ENCODE data around the gene PSME1. TPM values are rescaled to one million over a fixed set of nuclear protein-coding genes. Genes with fewer than 3 reads are reported as not detected.

PSME1 gene
- total RNA-seq, 1 donor from 2014 or later, result 65.0 TPM

DNA sequence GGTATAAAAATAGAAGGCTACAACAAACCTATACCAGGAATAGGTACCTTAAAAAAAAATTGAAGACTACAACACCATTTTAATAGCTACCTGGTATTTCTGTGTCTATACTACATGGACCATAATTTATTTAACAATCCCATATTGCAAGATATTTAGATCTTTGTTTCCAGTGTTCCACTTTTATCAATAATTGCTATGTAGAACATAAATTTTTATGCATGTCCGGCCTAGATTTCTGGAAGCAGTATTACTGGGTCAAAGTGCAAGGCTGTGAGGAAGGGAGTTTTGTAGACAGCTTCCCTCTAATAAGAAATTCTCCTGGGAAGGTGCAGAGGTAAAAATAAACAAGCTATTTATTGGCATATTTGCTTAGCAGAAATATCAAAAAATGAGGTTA is 25.5 kb upstream of the PSME1 start:
- TF ChIP-seq CTCF (IDR thresholded peaks at IDR 0.05; ENCODE audit: insufficient read depth, low read length, severe bottlenecking), result no peak
- H3K27me3 ChIP-seq (ENCODE audit: control insufficient read depth, insufficient read depth, low read length), result no peaks in the 10 kb centered on the region
- no peak for DNase-seq (ENCODE audit: low read depth)
- H3K4me3 ChIP-seq (ENCODE audit: low read depth, low read length), result no peak overlapping the region
- H3K36me3 ChIP-seq (ENCODE audit: control insufficient read depth, insufficient read depth, low read length), result no peaks in the 10 kb centered on the region
- FAIRE-seq, result no peak

GRCh38 chr14:24113379-24113800 is 22.6 kb upstream of the PSME1 start:
- no peak for TF ChIP-seq CTCF (IDR thresholded peaks at IDR 0.05; ENCODE audit: insufficient read depth, low read length, severe bottlenecking)
- peak overlapping the region; percentile 60 for H3K4me3 ChIP-seq (ENCODE audit: low read depth, low read length)
- H3K27me3 ChIP-seq (ENCODE audit: control insufficient read depth, insufficient read depth, low read length), result no peaks in the 10 kb centered on the region
- FAIRE-seq (no peak), DNase-seq (ENCODE audit: low read depth) (no peak)
- peaks cover 12% of the 10 kb centered on the region for H3K36me3 ChIP-seq (ENCODE audit: control insufficient read depth, insufficient read depth, low read length)

DNA sequence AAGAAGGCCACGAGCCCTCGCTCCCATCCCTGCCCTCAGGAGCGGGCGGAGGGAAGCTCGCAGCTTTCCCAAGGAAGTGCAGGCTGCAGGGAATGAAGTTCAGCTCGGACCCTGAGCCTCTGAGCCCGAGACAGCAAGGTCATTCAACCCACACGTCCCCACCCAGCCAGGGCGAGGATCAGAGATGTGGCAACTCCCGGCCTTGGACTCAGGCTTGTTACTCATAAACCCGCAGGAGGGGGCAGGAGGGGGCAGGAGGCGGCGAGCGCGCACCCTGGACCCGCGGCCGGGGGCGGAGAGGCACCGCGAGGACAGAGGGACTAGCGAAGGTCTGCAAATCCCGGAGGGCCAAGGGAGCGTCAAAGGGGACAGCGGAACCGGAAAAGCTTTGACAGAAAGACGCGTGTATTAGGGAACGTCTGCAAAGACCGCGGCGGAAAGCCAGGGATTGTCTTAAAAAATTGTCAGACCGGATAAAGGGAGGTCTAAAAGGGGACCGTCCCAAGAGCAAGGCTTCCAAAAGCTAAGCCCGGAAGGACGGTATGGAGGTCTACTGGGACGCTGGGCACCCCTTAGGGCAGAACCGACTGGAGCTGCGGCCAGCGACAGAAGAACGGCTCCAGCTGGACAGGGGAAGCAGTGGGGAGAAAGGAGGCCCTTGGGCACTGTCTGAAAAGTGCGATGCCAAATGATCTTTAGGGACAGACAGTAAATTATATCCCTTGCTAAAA is 22.0 kb upstream of the PSME1 start:
- Histone ChIP-seq H3K36me3 (ENCODE audit: control insufficient read depth, insufficient read depth, low read length) (peaks cover 14% of the 10 kb centered on the region), H3K27me3 (ENCODE audit: control insufficient read depth, insufficient read depth, low read length) (no peaks in the 10 kb centered on the region), H3K4me3 (ENCODE audit: low read depth, low read length) (peak overlapping the region; percentile 60)
- DNase-seq (ENCODE audit: low read depth) (peak; percentile 76), FAIRE-seq (no peak)
- TF ChIP-seq CTCF (IDR thresholded peaks at IDR 0.05; ENCODE audit: insufficient read depth, low read length, severe bottlenecking), result no peak

DNA sequence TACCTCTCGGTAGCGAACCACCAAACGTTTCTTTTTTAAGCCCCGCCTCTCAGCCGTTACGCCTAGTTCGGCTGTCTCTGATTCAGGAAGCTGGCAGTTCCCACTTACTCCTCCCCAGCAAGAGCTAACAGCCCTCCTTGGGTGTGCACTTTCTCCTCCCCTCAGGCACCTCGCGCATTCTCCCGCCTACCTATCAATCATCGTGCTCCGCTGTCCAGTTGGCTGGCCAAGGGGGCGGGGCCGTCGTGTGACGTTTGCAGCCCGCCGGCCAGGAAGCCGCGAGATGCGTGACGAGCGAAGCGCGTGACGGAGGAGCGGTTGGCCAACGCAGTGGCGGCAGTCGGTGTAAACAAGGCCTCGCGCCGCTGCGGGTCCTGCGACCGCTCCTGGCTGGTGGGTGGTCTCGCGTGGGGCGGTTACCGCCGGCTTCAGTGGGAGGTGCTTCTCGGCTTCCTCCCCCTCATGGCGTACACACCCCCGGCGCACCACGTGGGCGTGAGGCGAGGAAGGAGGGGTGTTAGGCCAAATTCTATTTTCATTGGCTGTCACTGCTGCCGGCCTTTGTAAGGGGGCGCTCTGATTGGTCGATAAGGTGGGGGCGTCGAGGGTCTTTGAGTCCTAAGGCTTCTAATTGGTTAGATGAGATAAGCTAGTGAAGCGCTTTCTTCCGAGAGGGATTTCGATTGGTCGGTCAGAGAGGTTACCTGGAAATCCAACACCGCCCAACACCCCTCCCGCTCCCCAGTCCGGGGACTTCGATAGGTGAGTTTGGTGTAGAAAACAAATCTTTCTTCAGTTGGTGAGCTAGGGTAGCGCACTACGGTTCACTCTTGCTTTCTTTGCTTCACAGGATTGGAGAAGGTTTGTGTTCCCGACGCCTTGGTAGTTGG is 21.2 kb upstream of the PSME1 start, which contains the start of the genes DCAF11 and NRL:
Gene DCAF11 (plus strand): TSS at position 246 of the 890 bp plus-strand sequence. CDS start 818 bp downstream, outside the sequence.
Gene NRL (minus strand): TSS at position 418 of the 890 bp plus-strand sequence. CDS start 32,101 bp downstream, outside the sequence.
- H3K36me3 ChIP-seq (ENCODE audit: control insufficient read depth, insufficient read depth, low read length), result peaks cover 18% of the 10 kb centered on the region
- H3K27me3 ChIP-seq (ENCODE audit: control insufficient read depth, insufficient read depth, low read length), result no peaks in the 10 kb centered on the region
- DNase-seq (ENCODE audit: low read depth), result peak; percentile 99
- TF ChIP-seq CTCF (IDR thresholded peaks at IDR 0.05; ENCODE audit: insufficient read depth, low read length, severe bottlenecking), result no peak
- H3K4me3 ChIP-seq (ENCODE audit: low read depth, low read length), result peak within 1 kb of the TSS; percentile 63
- peak; percentile 23 for FAIRE-seq

DNA sequence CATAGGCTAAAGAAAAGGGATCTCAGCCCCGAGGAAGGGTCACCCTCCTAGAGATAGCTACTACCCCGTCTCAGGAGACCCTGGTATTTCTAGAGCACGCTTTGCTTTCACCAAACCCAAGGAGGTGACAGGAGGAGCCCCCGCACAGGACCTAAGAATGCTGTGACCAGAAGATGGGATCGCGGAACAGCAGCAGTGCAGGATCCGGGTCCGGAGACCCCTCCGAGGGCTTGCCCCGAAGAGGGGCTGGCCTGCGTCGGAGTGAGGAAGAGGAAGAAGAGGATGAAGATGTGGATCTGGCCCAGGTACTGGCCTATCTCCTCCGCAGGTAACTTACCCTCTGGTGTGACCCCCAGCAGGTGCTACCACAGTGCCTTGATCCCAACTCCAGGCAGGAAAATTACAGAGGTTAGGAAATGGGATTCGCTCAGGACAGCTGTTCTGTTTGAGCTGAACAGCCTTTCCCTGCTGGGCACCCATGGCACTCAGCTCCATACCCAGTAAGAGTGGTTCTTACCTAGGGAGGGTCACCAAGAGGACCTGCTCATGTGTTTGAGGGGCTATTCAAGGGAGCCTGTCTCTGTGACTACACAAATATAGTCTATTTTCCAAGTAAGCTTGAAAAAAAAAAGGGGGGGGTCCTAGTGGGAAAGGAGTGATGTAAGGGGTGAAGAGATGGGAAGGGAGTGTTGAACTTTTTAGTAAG is 20.4 kb upstream of the PSME1 start:
- FAIRE-seq (no peak), DNase-seq (ENCODE audit: low read depth) (no peak)
- no peaks in the 10 kb centered on the region for H3K27me3 ChIP-seq (ENCODE audit: control insufficient read depth, insufficient read depth, low read length)
- no peak for TF ChIP-seq CTCF (IDR thresholded peaks at IDR 0.05; ENCODE audit: insufficient read depth, low read length, severe bottlenecking)
- peak overlapping the region; percentile 63 for H3K4me3 ChIP-seq (ENCODE audit: low read depth, low read length)
- peaks cover 22% of the 10 kb centered on the region for H3K36me3 ChIP-seq (ENCODE audit: control insufficient read depth, insufficient read depth, low read length)
